Fibroblast of upper back skin (primary cell): ENCODE measurements around the gene MFSD6.
"Not testable (repeated sequence)": the region's sequence is repeated elsewhere in the genome, so short reads cannot be mapped to it uniquely, and the experiment has no call there.

Experiments
- DNase-seq: peaks from one replicate; pipeline ENCODE4 v3.0.0-alpha.2; 2013

The MFSD6 gene

DNA sequence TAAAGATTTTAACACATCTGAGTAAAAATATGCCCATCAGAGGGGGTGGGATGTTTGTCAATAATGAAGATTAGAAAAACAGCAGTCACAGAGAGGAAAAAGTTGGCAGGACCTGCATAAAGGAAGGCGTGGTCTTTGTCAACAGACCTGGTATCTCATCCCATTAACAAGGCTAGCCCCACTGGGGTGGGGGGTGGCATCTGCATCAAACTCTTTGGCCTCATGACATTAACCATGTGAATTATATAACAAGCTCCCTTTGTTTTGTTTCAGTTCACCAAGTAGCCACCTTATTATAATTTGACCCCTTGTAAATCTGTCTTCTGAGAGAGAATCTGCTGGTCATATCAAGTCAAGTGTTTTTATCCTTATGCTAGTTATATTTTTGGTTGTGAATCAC is 97.5 kb downstream of the MFSD6 start:
- no peak for DNase-seq

DNA sequence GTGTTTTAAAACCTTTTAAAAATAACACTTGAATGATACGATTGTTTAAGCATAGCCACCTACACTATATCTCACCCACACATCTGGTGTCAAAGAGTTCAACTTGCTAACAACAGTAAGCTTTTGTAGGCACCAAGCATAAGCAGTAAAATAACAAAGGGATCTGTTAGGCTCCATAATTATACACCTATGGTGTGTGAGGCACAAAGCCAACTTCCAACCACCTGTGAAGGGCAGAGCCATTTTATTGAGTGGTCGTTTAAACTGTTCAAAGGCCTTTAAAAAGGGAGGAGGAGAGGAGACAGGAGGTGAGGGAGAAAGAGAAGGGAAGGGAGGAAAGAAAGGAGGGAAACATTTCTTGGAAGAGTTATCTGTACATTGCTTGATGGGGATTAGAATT is 98.5 kb downstream of the MFSD6 start:
- DNase-seq, result no peak

DNA sequence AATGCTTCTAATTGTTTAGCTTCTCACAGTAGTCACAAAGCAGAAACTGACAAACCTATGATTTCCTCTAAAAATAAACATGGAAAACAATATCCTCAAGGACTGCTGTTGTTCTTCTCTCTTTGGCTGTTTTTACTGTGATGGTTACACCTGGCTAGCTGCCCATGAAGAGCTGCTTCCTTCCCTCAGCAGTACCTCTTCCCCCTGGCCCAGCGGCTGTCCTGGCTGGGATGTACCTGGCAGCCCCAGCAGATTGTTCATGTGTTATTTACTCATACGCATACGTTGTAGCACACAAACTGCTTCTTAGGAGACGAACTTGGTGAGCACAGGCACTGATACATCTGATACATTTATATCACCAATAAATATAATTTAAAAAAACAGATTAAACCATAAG is 99.0 kb downstream of the MFSD6 start:
- DNase-seq, result no peak

DNA sequence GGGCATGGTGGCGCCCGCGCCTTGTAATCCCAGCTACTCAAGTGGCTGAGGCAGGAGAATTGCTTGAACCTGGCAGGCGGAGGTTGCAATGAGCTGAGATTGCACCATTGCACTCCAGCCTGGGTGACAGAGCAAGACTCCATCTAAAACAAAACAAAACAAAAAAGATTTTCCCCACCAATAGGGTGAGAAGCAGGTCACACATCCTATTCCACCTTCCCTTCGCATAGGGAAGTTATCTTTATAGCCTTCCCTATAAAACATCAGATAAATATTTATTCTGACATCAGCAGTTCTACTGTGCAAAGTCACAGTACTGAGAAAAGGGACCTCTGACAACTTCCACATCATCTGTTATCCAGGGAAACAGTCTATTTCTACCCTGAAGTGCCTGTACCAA is 101.7 kb downstream of the MFSD6 start:
- not testable (repeated sequence) for DNase-seq

DNA sequence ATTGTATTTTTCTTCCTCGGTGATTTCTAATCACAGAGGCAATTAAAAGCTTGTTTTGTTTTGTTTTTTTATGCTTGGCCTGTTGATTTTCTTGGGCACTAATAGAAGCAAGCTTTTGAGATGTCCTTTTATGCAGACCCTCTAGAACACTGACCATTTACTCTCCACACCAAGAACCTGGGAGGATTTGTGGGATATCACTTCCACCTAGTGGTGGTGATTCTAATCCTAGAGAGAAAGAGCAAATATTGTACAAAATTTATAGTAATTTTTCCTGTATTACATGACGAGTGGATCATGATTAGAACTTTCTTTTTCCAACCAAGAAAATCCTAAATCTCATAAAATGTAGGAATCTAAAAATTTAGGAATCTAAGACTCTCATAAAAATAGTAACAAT is 102.9 kb downstream of the MFSD6 start:
- peak; percentile 56 for DNase-seq

DNA sequence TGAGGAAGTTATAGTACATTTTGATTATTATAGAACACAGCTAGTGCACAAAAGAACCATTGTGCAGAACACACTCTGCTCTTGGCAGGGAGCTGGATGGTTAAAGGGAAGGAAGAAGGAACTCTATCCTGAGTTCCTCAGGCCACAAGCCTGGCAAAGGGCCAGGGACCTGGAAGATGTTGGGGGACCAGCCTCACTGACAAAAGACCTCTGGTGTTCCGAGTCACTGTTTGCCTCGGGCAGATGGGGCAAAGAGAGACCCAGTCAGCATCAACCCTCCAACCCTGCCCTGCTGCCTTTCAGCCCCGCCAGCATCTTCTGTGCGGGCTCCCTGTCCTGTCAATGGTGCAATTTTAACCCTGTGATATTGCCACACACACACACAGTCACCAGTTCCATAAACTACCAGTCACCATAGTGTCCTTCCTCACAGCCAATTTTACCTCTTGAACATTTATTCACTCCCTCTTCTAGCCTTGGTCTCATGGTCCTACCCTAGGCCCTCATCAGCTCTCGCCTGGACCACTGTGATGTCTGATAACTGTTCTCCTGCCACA is 104.5 kb downstream of the MFSD6 start:
- no peak for DNase-seq

DNA sequence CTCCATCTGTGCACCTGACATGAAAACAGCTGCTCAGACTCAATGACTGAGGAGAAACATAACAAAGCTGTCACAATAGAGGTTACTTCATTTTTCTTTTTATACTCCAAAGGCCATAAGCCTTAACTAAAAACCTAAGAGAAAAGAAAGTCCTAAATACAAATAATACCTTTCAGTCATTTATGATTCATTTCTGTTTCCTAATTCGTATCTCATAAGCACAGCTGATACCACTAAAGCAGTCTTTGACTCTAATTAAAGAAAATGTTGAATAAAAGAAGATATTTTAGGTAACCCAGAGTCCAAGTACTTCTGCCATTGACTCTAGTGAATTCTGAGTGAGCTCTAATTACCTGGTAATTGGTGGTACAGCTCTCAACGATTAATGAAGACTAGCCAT is 105.7 kb downstream of the MFSD6 start:
- DNase-seq, result no peak

DNA sequence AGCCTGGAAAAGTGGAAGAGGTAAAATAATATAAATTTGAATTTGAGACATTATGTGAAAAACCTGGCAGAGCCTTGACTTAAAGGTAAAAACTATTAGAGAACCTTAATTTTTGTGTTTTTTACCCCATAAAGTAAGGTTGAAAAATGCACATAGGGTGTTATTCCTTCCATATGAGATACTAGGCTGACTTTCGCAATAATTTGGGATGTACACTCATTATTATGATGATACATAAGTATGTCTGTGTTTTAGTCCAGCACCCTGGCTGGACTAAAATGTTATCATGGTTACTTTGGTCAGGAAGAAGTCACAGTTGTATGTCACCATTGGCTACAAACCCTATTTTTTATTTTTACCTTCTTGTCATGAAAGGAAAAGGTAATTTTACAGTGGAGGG is 106.5 kb downstream of the MFSD6 start:
- DNase-seq, result peak; percentile 28

DNA sequence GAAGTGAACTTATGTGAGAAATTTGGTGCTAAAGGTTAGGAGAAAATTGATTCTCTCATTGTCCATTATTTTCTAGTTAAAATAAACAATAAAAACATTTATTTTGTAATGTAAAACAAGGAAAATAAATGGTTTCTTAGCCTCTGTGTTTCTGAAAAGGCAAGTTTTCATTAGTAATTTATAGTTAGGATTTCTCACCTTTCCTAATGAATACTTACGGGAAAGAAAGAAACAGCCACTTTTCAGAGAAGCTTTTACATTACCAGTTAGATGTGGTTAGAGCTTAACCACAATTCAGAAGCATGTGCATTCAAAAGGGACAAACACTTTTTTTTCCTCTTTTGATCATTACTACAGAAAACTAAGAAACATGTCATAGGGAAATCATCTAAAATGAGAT is 107.5 kb downstream of the MFSD6 start:
- no peak for DNase-seq

DNA sequence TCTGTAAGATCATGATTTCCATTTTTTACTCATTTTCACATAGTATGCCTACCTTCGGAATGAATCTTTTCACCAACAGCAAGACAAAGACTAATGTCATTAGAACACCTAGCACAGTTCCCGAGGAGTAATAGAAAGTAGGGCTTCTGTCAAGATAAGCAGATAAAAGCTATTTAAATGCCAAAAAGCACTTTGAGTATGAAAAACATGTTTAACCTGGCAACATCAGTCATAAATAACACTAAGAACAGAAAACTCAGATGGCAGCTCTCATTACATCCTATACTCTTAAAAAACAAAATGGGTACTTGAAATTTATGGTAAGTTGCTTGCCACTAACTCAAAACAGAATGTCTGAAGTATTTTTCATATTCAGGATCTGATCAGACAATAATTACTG is 109.3 kb downstream of the MFSD6 start:
- DNase-seq, result no peak

DNA sequence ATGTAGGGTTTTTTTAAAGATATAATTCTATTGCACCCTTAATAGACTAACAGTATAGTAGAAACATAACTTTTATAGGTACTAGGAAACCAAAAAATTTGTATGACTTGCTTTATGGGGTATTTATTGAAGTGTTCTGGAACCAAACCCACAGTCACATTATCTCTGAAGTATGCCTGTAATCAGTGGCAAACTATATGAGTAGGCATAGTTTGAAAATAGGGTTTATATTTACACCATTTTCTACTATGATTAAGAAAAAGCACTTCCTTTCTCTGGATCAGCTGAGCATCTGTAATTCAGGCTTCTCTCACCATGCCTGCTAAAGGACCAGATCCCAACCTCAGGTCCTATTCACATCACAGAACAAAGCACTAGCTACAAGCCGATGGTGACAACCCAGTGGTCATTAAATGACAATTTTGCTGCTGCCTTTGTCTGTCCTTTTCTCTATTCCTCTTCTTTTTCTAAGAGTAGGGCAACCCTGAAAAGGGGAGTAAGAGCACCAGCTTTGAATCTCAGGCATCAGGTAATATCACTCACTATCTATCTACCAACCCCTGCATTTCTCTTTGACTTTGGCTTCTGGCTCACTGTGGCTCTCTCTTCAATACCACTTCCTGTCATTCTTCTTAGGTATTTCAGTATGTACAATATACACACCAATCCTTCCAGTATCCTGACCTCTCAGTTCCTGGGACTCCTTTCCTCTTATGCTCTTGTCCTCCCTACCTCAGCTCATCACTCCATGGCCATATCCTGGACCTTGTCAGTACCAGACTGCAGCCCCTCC is 112.0 kb downstream of the MFSD6 start:
- no peak for DNase-seq

DNA sequence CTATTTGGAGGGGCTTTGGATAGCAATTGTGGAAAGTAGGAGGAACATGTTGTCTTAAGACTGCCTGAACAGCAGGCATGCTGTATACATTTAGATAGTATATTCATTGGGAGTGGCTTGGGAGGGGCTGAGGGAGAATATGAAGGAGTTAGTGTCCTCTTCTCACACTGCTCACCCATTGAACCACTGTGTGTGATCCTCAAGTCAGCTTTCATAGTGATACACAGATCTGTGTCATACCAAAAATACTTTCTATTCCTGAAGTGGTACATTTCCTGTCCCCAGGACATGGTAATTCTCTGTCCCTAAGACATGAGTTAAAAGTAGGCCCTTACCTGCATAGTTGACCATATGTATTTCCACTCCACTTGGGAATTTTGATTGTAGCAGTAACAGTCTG is 116.8 kb downstream of the MFSD6 start:
- DNase-seq, result no peak

DNA sequence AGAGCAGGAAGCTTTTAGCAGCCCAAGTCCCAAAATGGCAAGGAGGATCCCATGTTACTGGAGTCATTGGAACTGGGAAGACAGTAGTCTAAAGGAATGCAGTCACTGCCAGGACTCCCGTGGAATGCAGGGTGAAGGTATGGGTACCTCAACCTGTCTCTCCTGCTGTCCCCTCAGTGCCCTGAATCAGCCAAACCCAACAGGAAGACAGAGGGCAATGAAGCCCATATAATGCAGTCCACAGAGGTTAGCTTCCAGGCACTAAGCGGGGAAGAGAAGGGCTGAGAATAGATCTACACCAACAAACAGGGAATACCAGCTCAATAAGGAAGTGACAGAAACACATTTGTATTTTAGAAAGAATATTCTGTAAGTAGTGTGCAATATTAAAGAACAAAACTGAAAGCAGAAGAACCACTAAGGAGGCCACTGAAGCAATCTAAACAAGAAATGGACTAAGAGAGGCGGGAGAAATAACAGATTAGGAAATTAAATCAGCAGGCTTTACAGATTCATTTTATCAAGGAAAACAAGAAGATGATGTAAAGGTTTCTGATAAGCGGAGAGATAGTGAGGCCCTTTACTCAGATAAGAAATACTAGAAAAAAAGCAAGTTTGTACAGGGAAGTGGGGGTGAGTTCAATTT is 118.1 kb downstream of the MFSD6 start:
- DNase-seq, result no peak

DNA sequence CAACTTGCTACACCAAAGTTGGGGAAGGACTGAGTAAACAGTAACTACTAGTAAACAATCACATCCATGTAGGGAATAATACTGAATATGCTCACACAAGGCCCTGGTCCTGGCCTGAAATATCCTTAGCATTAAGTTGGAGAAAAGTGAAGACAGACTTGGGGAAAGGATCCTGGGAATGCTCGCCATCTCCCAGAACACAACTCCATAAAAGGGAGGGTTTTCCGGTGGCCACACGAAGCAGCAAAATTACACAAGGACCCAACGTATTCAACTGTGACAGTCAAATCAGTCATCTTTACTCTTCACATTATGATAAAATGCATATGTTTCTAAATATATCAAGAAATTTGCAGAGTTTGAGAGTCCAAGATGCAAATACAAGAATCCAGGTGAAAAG is 119.1 kb downstream of the MFSD6 start:
- DNase-seq, result no peak

DNA sequence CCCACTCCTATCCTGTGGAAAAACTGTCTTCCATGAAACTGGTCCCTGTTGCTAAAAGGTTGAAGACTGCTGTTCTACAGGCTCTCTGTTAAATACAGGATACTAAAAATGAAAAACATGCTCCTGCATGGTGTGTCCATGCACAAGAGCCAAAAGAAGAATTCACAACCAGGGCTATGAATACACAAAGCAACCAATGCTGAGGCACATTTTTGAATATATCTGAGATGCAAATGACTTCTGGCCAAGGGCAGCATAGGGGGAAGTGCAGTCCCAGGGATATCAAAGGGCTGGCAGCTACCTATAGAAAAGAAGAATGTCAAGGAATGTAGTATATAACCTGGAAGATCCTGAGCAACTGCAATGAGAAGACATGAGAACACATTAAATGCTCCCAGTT is 119.8 kb downstream of the MFSD6 start:
- no peak for DNase-seq

DNA sequence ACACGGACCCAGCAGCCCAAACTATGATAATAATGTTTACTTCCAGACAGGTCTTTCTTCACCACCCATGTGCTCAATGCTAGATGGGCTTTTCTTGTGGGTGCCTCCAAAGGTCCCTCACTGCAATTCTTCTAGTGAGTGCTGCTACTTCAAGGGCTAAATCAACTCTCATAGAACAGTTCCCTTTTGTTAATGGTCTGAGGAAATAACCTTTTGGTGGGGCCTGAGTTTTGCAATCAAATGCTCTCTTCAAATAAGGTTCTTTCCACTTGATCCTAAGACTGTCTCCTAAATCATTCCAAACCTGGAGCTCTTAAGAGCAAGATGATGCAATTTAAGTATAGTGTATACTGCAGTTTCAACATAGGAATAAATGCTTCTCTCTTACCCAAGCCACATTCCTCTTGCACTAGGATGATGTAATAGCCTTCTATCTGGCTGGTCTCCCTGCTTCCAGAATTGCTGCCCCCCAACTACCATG is 120.4 kb downstream of the MFSD6 start:
- peak; percentile 84 for DNase-seq

DNA sequence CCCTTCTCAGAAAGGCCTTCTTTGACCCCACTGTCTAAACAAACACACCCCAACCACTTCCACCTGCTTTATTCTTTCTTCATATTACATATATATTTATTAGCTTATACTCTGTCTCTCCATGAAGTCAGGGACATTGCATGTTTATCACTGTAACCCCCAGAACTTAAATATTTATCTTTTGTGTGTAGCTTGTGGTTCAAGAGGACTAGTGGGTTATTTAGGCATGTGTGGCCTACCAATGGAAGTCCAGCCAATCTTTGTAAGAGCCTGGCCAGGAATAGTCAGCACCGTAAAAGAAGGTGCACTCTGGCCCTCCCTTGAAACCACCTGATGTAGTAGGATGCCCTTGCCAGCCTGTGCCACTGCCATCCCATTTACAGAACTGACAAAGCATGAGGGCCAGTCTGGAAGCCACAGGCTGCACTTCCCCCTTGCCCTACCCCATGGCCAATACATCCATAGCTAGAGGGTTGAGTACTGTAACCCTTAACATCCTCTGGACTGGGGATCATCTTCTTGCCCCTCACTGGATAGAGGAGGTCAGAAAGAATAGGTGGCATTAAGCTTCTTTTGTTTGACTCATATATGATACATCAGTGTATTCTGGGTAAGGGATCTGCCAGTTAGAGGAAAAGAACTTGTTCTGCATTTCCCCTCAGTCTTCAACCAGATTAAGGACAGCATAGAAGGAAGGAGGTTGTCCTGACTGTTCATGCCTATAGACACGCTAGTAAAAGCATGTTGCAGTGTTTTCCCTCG is 121.5 kb downstream of the MFSD6 start:
- DNase-seq, result no peak

DNA sequence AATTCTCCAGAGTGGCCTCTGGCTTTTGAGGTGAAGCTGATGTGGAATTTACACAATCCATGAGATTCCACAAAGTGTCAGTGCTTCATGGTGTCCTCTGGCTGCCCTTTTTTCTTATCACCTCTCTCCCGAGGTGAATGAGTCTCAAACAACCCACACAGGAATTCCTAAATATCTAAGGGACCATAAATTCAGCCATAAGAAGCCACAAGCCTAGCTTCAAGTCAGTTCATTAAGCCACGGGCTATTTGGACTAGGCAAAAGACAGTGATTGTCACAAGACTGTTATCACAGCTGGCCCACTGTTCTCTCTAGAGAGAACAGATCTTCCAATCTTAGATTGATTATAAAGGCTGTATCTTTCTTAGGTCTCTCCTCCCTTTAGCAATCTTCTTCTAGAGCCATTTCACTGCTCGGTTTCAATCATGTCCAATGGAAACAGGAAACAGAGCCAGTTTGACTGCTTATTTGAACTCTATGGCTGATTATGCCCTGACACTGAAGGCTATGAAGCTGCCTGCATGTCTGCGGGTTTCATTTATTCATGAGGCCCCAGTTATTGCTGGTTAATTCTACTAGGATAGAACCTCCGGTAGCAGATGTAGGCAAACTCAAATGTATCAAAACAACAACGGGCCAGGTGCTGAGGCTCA is 122.2 kb downstream of the MFSD6 start:
- peak; percentile 90 for DNase-seq

DNA sequence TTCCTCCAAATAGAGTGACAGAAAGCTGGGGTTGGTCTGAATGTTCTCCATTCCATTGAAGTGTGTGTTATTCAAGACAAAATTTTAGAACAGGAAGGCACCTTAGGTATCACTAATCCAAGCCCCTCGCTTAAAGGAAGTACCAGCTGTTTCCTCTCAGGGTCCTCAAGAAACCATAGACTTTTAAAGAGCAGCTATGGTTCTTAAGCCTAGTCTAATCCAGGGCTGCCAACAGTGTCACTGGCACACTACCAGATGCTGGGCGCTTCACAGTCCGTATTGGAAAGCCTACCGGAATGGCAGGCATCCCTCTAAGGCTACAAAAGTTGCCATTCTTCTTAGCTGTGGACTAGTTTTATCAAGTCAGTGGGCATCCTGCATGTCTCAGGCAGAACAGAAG is 124.4 kb downstream of the MFSD6 start:
- DNase-seq, result no peak

DNA sequence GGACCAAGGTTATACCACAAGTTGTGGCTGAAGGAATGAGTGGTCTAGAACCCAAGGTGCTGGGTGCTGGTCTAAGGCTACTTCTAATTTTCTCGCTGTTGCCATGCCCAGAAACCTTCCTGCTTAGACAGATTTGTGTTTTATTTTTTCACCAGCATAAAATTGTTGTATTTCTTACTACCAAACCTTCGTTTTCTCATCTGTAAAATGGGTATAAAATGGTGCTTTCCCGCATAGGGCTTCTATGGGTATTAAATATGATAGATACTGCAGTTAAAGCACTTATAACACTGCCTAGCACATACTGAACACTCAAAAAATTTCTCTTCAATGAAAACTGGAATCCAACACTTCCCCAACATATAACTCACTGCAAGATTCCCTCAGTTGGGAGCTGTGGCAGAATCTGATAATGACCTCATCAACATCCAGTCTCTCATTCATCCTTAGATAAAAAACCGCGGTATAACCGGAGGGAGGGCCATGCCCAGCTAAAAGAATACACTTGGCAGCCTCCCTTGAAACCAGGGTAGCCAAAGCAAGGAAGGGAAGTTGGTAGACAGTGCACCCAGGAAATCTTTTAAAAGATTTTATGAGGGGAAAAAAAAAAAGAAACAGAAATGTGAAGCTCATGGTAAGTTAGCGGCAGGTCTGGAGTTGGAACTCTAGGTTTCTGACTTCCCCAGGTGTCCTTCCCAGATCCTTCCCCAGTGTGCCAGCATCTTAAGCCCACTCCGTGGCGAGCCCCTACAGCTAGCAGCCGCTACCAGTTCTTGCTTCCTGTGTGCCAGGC is 125.2 kb downstream of the MFSD6 start:
- DNase-seq, result no peak

DNA sequence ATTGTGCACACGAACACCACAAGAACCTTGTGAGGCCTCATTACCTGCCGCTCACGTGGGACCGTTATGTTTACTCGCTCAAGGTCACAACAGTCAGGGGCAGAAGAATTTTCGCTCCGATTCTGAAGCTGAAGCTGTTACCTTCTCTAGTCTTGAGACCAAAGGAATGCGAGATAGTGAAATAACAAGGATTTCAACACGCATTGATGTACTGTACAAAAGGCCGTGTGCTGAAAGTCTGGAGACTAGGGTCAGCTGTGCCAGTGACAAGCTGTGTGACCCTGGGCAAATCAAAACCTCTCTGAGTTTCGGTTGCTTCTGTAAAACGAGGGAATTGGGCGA is 125.8 kb downstream of the MFSD6 start:
- DNase-seq, result no peak
